Gastrocnemius medialis (tissue), 4 donors: ENCODE results near the gene THRA.
A peak's percentile ranks its signal among the peaks of the same experiment; 100 is the strongest.

ENCODE experiments used
- CTCF ChIP-seq, 5 experiments: fragments of 450-650 bp in 3 of 5; fragments of 200-600 bp in 2 of 5; sonication (generic) in 2 of 5; IDR thresholded peaks in 4 of 5; conservative IDR thresholded peaks in 1 of 5; 1 replicate in 4 of 5; 2 replicates in 1 of 5; pipeline ENCODE4 v1.5.1; 2016 to 2019; ENCODE audit warnings: antibody characterized with exemption in 5 of 5, mild to moderate bottlenecking in 3 of 5, moderate library complexity in 3 of 5
- POLR2A ChIP-seq, 2 donors: fragments of 450-650 bp; IDR thresholded peaks; one replicate each; pipeline ENCODE4 v1.6.1; 2017; ENCODE audit warnings: antibody characterized with exemption in 2 of 2, mild to moderate bottlenecking in 2 of 2, moderate library complexity in 2 of 2

- TF ChIP-seq CTCF (IDR thresholded peaks at IDR 0.05 in 4 of 5, conservative IDR thresholded peaks at IDR 0.05 in 1 of 5) (peak in 1 of 5 experiments; percentile 20), POLR2A (IDR thresholded peaks at IDR 0.05) (peak; percentile 38 to 47)
These were observed 32.7 kb downstream of the THRA start for GRCh38 chr17:40095351-40095943.
